ENCODE results near the gene NCKAP1. TPM values are rescaled to one million over a fixed set of nuclear protein-coding genes. Genes with fewer than 3 reads are reported as not detected.

Gene NCKAP1
- total RNA-seq, 2 donors from 2014 or later = 128 to 136 TPM

DNA sequence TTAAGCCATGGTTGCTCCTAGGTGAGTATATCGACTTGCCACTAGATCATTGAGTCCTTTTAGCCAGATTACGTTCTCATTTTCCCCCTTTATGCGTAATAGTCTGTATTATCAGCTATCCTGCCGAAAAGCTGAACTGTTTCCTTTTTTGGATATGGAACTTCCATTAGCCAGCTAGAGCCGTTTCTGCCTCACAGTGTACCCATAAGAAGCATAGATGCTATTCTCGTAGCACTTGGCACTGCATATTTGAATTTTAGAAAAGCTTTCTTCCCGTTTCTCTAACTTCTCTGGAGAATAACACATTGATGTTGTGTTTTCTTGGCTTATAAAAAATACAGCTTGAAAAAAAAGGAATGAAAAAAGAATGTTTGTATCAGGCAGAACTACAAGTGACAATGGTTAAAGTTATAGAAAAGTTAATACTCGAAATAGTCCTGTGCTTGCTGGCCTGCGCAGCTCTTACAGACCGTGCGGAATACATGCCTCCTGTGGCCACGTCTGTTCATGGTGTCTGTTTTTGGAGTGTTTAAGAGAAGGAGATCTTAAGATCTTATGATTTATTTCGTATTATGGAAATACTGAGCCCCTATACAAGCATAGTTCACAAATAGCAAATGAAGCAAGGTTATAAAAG is 41.0 kb upstream of the NCKAP1 start:
- Mint-ChIP-seq H3K27me3 (ENCODE audit: insufficient read depth) (no peaks in the 10 kb centered on the region), H3K36me3 (ENCODE audit: low read depth) (no peaks in the 10 kb centered on the region), H3K4me1 (peaks cover 16% of the 10 kb centered on the region), H3K27ac (peak overlapping the region; percentile 73), H3K4me3 (peak overlapping the region; percentile 65), H3K9me3 (no peaks in the 10 kb centered on the region)
- TF ChIP-seq, protein P1, sequence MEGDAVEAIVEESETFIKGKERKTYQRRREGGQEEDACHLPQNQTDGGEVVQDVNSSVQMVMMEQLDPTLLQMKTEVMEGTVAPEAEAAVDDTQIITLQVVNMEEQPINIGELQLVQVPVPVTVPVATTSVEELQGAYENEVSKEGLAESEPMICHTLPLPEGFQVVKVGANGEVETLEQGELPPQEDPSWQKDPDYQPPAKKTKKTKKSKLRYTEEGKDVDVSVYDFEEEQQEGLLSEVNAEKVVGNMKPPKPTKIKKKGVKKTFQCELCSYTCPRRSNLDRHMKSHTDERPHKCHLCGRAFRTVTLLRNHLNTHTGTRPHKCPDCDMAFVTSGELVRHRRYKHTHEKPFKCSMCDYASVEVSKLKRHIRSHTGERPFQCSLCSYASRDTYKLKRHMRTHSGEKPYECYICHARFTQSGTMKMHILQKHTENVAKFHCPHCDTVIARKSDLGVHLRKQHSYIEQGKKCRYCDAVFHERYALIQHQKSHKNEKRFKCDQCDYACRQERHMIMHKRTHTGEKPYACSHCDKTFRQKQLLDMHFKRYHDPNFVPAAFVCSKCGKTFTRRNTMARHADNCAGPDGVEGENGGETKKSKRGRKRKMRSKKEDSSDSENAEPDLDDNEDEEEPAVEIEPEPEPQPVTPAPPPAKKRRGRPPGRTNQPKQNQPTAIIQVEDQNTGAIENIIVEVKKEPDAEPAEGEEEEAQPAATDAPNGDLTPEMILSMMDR (conservative IDR thresholded peaks at IDR 0.05) = no peak
- Histone ChIP-seq H3K9ac (ENCODE audit: extremely low read depth, low read length, poor library complexity, severe bottlenecking) (no peak overlapping the region), H3K4me3 (ENCODE audit: low read length) (peak overlapping the region; percentile 74), H3K27me3 (ENCODE audit: control insufficient read depth, insufficient read depth, low read length, poor library complexity, severe bottlenecking) (no peaks in the 10 kb centered on the region), H3K36me3 (ENCODE audit: control insufficient read depth, insufficient read depth, low read length) (no peaks in the 10 kb centered on the region), H3K4me1 (ENCODE audit: control insufficient read depth, insufficient read depth, low read length) (no peaks in the 10 kb centered on the region), H3K9me3 (ENCODE audit: control insufficient read depth, low read length) (no peaks in the 10 kb centered on the region), H3K27ac (ENCODE audit: low read depth, low read length) (no peak overlapping the region)
- 81 to 94% methylated on average over 8 to 13 of the region's 13 CpGs for WGBS, 2 experiments (ENCODE audit: insufficient coverage in 1 of 2, insufficient read length in 1 of 2)
- DNase-seq = no peak

DNA sequence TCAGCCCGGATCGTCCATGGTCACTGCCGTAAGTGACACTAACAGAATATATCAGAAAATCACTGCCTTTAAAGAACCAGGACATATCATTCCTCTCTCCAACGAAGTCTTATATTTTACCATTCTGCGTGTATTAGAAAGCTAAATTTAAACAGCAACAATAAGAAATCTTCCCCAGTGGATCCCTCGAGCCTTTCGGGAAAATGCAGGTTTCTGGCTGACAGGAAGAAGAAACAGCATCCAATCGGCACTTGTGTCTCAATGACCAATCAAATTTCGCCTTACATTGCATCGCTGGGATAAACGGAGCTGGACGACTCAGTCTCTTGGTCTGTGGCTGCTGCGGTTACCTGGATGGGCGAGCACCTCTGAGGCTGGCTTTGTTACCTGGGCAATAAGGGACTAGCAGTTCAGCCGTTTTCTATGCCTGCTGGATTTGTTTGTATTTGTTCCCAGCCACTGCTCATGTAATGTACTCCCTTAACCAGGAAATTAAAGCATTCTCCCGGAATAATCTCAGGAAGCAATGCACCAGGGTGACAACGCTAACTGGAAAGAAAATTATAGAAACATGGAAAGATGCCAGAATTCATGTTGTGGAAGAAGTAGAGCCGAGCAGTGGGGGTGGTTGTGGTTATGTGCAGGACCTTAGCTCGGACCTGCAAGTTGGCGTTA is 40.3 kb upstream of the NCKAP1 start, which contains the start of gene DUSP19:
TSS of gene DUSP19 (plus strand) at position 284 of the 675 bp plus-strand sequence. CDS start at position 471, 187 bp downstream.
- H3K9me3 Mint-ChIP-seq = no peaks in the 10 kb centered on the region
- H3K9ac ChIP-seq (ENCODE audit: extremely low read depth, low read length, poor library complexity, severe bottlenecking) = no peak within 1 kb of the TSS
- no peaks in the 10 kb centered on the region for H3K4me1 ChIP-seq (ENCODE audit: control insufficient read depth, insufficient read depth, low read length)
- H3K27me3 Mint-ChIP-seq (ENCODE audit: insufficient read depth) = no peaks in the 10 kb centered on the region
- peak within 1 kb of the TSS; percentile 65 for H3K4me3 Mint-ChIP-seq
- peaks cover 16% of the 10 kb centered on the region for H3K4me1 Mint-ChIP-seq
- DNase-seq = peak; percentile 99
- no peaks in the 10 kb centered on the region for H3K27me3 ChIP-seq (ENCODE audit: control insufficient read depth, insufficient read depth, low read length, poor library complexity, severe bottlenecking)
- 55 to 66% methylated on average over 15 to 20 of the region's 20 CpGs for WGBS, 2 experiments (ENCODE audit: insufficient coverage in 1 of 2, insufficient read length in 1 of 2)
- H3K27ac ChIP-seq (ENCODE audit: low read depth, low read length) = no peak within 1 kb of the TSS
- H3K27ac Mint-ChIP-seq = peak within 1 kb of the TSS; percentile 73
- no peaks in the 10 kb centered on the region for H3K36me3 ChIP-seq (ENCODE audit: control insufficient read depth, insufficient read depth, low read length)
- no peaks in the 10 kb centered on the region for H3K9me3 ChIP-seq (ENCODE audit: control insufficient read depth, low read length)
- peak within 1 kb of the TSS; percentile 74 for H3K4me3 ChIP-seq (ENCODE audit: low read length)
- TF ChIP-seq, protein P1 (conservative IDR thresholded peaks at IDR 0.05) = no peak
- no peaks in the 10 kb centered on the region for H3K36me3 Mint-ChIP-seq (ENCODE audit: low read depth)

DNA sequence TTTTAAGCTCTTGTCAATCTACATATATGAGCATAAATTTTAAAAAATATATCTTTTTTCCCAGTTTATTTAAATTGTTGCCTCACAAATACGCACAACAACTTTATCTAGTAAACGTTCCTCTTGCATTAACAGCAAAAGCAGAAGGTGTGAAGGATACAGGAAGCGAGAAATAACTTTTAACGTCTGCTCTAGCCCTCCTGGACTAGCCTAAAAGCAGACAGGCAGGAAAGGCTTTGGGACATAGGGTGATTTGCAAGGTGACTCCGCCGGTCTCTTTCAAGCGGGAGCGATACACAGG is 39.9 kb upstream of the NCKAP1 start:
- H3K27ac ChIP-seq (ENCODE audit: low read depth, low read length) = no peak overlapping the region
- TF ChIP-seq, protein P1 (conservative IDR thresholded peaks at IDR 0.05) = no peak
- H3K4me1 Mint-ChIP-seq = peaks cover 16% of the 10 kb centered on the region
- peak overlapping the region; percentile 74 for H3K4me3 ChIP-seq (ENCODE audit: low read length)
- peak overlapping the region; percentile 73 for H3K27ac Mint-ChIP-seq
- H3K27me3 ChIP-seq (ENCODE audit: control insufficient read depth, insufficient read depth, low read length, poor library complexity, severe bottlenecking) = no peaks in the 10 kb centered on the region
- no peaks in the 10 kb centered on the region for H3K9me3 ChIP-seq (ENCODE audit: control insufficient read depth, low read length)
- peak overlapping the region; percentile 65 for H3K4me3 Mint-ChIP-seq
- 72 to 89% methylated on average over 3 to 8 of the region's 8 CpGs for WGBS, 2 experiments (ENCODE audit: insufficient coverage in 1 of 2, insufficient read length in 1 of 2)
- no peaks in the 10 kb centered on the region for H3K27me3 Mint-ChIP-seq (ENCODE audit: insufficient read depth)
- no peaks in the 10 kb centered on the region for H3K36me3 Mint-ChIP-seq (ENCODE audit: low read depth)
- H3K36me3 ChIP-seq (ENCODE audit: control insufficient read depth, insufficient read depth, low read length) = no peaks in the 10 kb centered on the region
- H3K9ac ChIP-seq (ENCODE audit: extremely low read depth, low read length, poor library complexity, severe bottlenecking) = no peak overlapping the region
- DNase-seq = no peak
- H3K4me1 ChIP-seq (ENCODE audit: control insufficient read depth, insufficient read depth, low read length) = no peaks in the 10 kb centered on the region
- no peaks in the 10 kb centered on the region for H3K9me3 Mint-ChIP-seq
